Stomach (tissue), 4 donors: Measurements from ENCODE around the gene HSPB6.

ENCODE experiments used
- EP300 ChIP-seq: sonication (generic); formaldehyde crosslinking; IDR thresholded peaks from one replicate; pipeline ENCODE4 v1.6.1; 2017; ENCODE audit warnings: antibody characterized with exemption
- POLR2A ChIP-seq, 4 donors: fragments of 450-650 bp; IDR thresholded peaks; one replicate each; pipeline ENCODE4 v1.6.1; 2016; ENCODE audit warnings: antibody characterized with exemption in 4 of 4, control low read depth in 2 of 4, mild to moderate bottlenecking in 1 of 4, moderate library complexity in 1 of 4
- TF ChIP-seq, protein P1 (sequence below), 7 experiments: fragments of 450-650 bp in 4 of 7; fragments of 200-600 bp in 3 of 7; sonication (generic) in 3 of 7; IDR thresholded peaks; one replicate each; pipeline ENCODE4 v1.5.1; 2016 to 2019; ENCODE audit warnings: antibody characterized with exemption in 7 of 7, control low read depth in 2 of 7, mild to moderate bottlenecking in 1 of 7

DNA sequence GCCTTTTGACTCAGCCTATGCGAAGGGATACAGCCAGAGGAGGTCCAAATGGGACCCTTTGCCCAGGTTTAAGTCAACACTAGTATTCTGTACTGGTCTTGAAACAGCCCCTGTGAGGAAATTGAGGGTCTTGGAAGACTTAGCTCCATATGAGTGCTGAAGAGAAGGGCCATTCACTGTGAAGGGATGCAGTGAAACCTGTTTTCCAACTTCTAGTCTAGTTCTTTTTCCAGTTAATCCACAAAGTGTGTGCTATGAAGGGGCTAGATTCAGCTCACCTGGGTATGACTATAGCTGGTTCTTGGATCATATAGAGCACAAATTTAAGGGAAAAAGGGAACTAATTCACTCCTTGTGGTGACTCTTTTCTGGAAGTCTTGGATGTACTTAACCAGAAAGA is 48.4 kb downstream of the HSPB6 start:
- TF ChIP-seq POLR2A (IDR thresholded peaks at IDR 0.05): no peak
- TF ChIP-seq, protein P1, sequence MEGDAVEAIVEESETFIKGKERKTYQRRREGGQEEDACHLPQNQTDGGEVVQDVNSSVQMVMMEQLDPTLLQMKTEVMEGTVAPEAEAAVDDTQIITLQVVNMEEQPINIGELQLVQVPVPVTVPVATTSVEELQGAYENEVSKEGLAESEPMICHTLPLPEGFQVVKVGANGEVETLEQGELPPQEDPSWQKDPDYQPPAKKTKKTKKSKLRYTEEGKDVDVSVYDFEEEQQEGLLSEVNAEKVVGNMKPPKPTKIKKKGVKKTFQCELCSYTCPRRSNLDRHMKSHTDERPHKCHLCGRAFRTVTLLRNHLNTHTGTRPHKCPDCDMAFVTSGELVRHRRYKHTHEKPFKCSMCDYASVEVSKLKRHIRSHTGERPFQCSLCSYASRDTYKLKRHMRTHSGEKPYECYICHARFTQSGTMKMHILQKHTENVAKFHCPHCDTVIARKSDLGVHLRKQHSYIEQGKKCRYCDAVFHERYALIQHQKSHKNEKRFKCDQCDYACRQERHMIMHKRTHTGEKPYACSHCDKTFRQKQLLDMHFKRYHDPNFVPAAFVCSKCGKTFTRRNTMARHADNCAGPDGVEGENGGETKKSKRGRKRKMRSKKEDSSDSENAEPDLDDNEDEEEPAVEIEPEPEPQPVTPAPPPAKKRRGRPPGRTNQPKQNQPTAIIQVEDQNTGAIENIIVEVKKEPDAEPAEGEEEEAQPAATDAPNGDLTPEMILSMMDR (IDR thresholded peaks at IDR 0.05): no peak
- TF ChIP-seq EP300: no peak
